HCT116 (cell line): ENCODE measurements around the gene FAR2. TPM values are rescaled to one million over a fixed set of nuclear protein-coding genes. Genes with fewer than 3 reads are reported as not detected.

Source experiments
- ATAC-seq: fragments of 200-7000 bp; cut with Tn5 transposase; 2 replicates; pipeline ENCODE4 v1.9.1; 2020; ENCODE audit warnings: mild to moderate bottlenecking, moderate library complexity
- BruUV-seq: library from RNA; stranded (reverse); fragments of 400-500 nt; replicated peaks from 2 replicates; lab custom pipeline; 2021; lab: Mats Ljungman, UMichigan
- CTCF ChIA-PET: fragments of 300-600 bp; sonication (Branson Sonifier 250); formaldehyde crosslinking; loops from one replicate; lab custom pipeline; 2021; ENCODE audit warnings: antibody characterized with exemption; lab: Charles Lee
- POLR2A ChIA-PET: fragments of 300-600, 350-600 bp; sonication (Branson Sonifier 250); formaldehyde crosslinking; loops from one replicate; lab custom pipeline; 2021; ENCODE audit warnings: antibody characterized with exemption; lab: Charles Lee
- RAD21 ChIA-PET, 2 experiments: fragments of 300-600 bp; sonication (Branson Sonifier 250); formaldehyde crosslinking; loops; one replicate each; lab custom pipeline; 2023; ENCODE audit warnings: low total read pairs in 2 of 2; ENCODE audit not compliant: uncharacterized antibody in 2 of 2, unreplicated experiment in 2 of 2, low non-redundant PET in 1 of 2; lab: Charles Lee
- DNase-seq: peaks from one replicate; pipeline ENCODE4 v3.0.0-alpha.2; 2010; ENCODE audit warnings: low read depth, low spot score
- H2AFZ ChIP-seq: fragments of 200-600 bp; shearing (Covaris generic), sonication (generic); 2 replicates; pipeline ENCODE4 v1.6.1; 2017; ENCODE audit warnings: low read depth, mixed run types, mixed read lengths, antibody characterized with exemption, low read length; ENCODE audit not compliant: poor library complexity, severe bottlenecking
- H3K27ac ChIP-seq: 2 replicates; pipeline ENCODE4 v1.5.1; 2012; ENCODE audit warnings: low read depth, low read length
- H3K27me3 ChIP-seq: fragments of 200-600 bp; sonication (generic); 2 replicates; pipeline ENCODE4 v1.6.1; 2016; ENCODE audit warnings: mixed run types, low read length, mixed read lengths; ENCODE audit not compliant: insufficient read depth
- H3K36me3 ChIP-seq, 2 experiments: fragments of 200-500 bp in 1 of 2; fragments of 200-600 bp in 1 of 2; sonication (Bioruptor generic) in 1 of 2; sonication (generic) in 1 of 2; 2 replicates each; pipeline versions ENCODE4 v1.5.1 to v1.6.1; 2014 to 2016; ENCODE audit warnings: low read length in 2 of 2, inconsistent platforms in 1 of 2, mixed read lengths in 1 of 2, mixed run types in 1 of 2; ENCODE audit not compliant: insufficient read depth in 2 of 2, control insufficient read depth in 1 of 2
- H3K4me1 ChIP-seq, 2 experiments: fragments of 200-600 bp in 1 of 2; sonication (generic) in 1 of 2; 2 replicates each; pipeline versions ENCODE4 v1.5.1 to v1.6.1; 2012 to 2017; ENCODE audit warnings: low read length in 2 of 2, inconsistent platforms in 1 of 2, mild to moderate bottlenecking in 1 of 2, mixed read lengths in 1 of 2, mixed run types in 1 of 2, moderate library complexity in 1 of 2; ENCODE audit not compliant: insufficient read depth in 2 of 2, control insufficient read depth in 1 of 2
- H3K4me2 ChIP-seq: fragments of 200-600 bp; sonication (generic); 2 replicates; pipeline ENCODE4 v1.6.1; 2017; ENCODE audit warnings: mixed run types, low read length, mixed read lengths
- H3K4me3 ChIP-seq, 2 experiments: fragments of 200-600 bp in 1 of 2; sonication (generic) in 1 of 2; replicated peaks in 1 of 2; 2 replicates each; pipeline ENCODE4 v1.5.1; 2011 to 2016; ENCODE audit warnings: low read length in 2 of 2, control low read depth in 1 of 2, low read depth in 1 of 2, mild to moderate bottlenecking in 1 of 2, mixed read lengths in 1 of 2, mixed run types in 1 of 2
- H3K79me2 ChIP-seq: fragments of 200-600 bp; sonication (generic); 2 replicates; pipeline ENCODE4 v1.6.1; 2017; ENCODE audit warnings: mild to moderate bottlenecking, mixed run types, low read length, moderate library complexity, mixed read lengths; ENCODE audit not compliant: insufficient read depth
- H3K9ac ChIP-seq: fragments of 200-600 bp; sonication (generic); 2 replicates; pipeline ENCODE4 v1.6.1; 2016; ENCODE audit warnings: low read length, mixed read lengths
- H3K9me2 ChIP-seq: fragments of 200-600 bp; sonication (generic), shearing (Covaris generic); 2 replicates; pipeline ENCODE4 v1.6.1; 2017; ENCODE audit warnings: mixed run types, mild to moderate bottlenecking, moderate library complexity; ENCODE audit not compliant: insufficient read depth
- H3K9me3 ChIP-seq, 2 experiments: fragments of 200-500 bp in 1 of 2; fragments of 200-600 bp in 1 of 2; sonication (Bioruptor generic) in 1 of 2; sonication (generic) in 1 of 2; 2 replicates each; pipeline ENCODE4 v1.6.1; 2014 to 2017; ENCODE audit warnings: low read length in 2 of 2, mixed read lengths in 2 of 2, inconsistent platforms in 1 of 2, low read depth in 1 of 2, mild to moderate bottlenecking in 1 of 2, mixed run types in 1 of 2, moderate library complexity in 1 of 2; ENCODE audit not compliant: control insufficient read depth in 1 of 2, insufficient read depth in 1 of 2
- H4K20me1 ChIP-seq: fragments of 200-600 bp; sonication (generic), shearing (Covaris generic); 2 replicates; pipeline ENCODE4 v1.6.1; 2017; ENCODE audit warnings: mixed run types, mild to moderate bottlenecking, moderate library complexity; ENCODE audit not compliant: insufficient read depth
- FOSL1 ChIP-seq: IDR thresholded peaks from 2 replicates; pipeline ENCODE4 v1.6.1; 2012; ENCODE audit warnings: low read depth
- JUND ChIP-seq: IDR thresholded peaks from 2 replicates; pipeline ENCODE4 v1.6.1; 2012
- POLR2AphosphoS5 ChIP-seq: IDR thresholded peaks from 2 replicates; pipeline ENCODE4 v1.6.1; 2011; ENCODE audit warnings: mild to moderate bottlenecking, low read depth, low read length, moderate library complexity
- YY1 ChIP-seq: IDR thresholded peaks from 2 replicates; pipeline ENCODE4 v1.6.1; 2011; ENCODE audit warnings: low read length, low read depth, moderate library complexity, mild to moderate bottlenecking; ENCODE audit not compliant: insufficient replicate concordance; ENCODE audit errors: extremely low read depth
- ZFX ChIP-seq: fragments of 450-650 bp; IDR thresholded peaks from 2 replicates; pipeline ENCODE4 v1.6.1; 2017
- ZNF274 ChIP-seq: fragments of 200-500 bp; sonication (Bioruptor generic); IDR thresholded peaks from 2 replicates; pipeline ENCODE4 v1.6.1; 2014; ENCODE audit warnings: mild to moderate bottlenecking, low read depth, low read length, inconsistent platforms
- intact Hi-C: fragments of 100-400 bp; cut with micrococcal nuclease; formaldehyde crosslinking; loops from 2 replicates; pipeline ENCODE4 v1.10.0; 2022
- total RNA-seq: library from RNA; stranded (reverse); gene quantifications from one replicate; pipeline ENCODE4 v1.2.1, GENCODE V29; 2021; ENCODE audit not compliant: unreplicated experiment

The FAR2 gene
- total RNA-seq, 1 experiment from 2014 or later: 9.7 TPM

- Histone ChIP-seq H3K79me2 (no peaks in the 10 kb centered on the region), H3K9ac (peak overlapping the region; percentile 40), H2AFZ (no peak overlapping the region), H3K4me1 (peaks cover 0 to 12% of the 10 kb centered on the region in 2 experiments; a peak in 1 of 4 replicates), H3K4me3 (peak overlapping the region; percentile 38 to 54), H3K4me2 (peak overlapping the region; percentile 76), H4K20me1 (no peaks in the 10 kb centered on the region), H3K27me3 (no peaks in the 10 kb centered on the region), H3K27ac (0 out of 2 replicates have a peak overlapping the region, but pooled peaks have one; percentile 13), H3K36me3 (no peaks in the 10 kb centered on the region), H3K9me2 (no peaks in the 10 kb centered on the region), H3K9me3 (no peaks in the 10 kb centered on the region)
- ChIA-PET POLR2A (no interaction called here), RAD21 (no interaction called here), CTCF (no interaction called here)
- intact Hi-C loops: no loop called here
- TF ChIP-seq POLR2AphosphoS5 (peak; percentile 59), YY1 (no peak), FOSL1 (no peak)
- DNase-seq (peak; percentile 68), ATAC-seq (peak; percentile 99)
- no TSS peak for BruUV-seq
Observed at GRCh38 chr12:29220632-29221336, 71.7 kb downstream of the FAR2 start.

- Histone ChIP-seq H3K9ac (no peak overlapping the region), H3K36me3 (no peaks in the 10 kb centered on the region), H3K27me3 (no peaks in the 10 kb centered on the region), H3K4me3 (no peak overlapping the region), H3K9me2 (no peaks in the 10 kb centered on the region), H3K4me1 (peaks cover 0 to 12% of the 10 kb centered on the region in 2 experiments; a peak in 1 of 4 replicates), H3K79me2 (no peaks in the 10 kb centered on the region), H3K9me3 (no peaks in the 10 kb centered on the region), H2AFZ (no peak overlapping the region), H4K20me1 (no peaks in the 10 kb centered on the region), H3K27ac (no peak overlapping the region), H3K4me2 (no peak overlapping the region)
- ChIA-PET POLR2A (no interaction called here), CTCF (no interaction called here), RAD21 (no interaction called here)
- DNase-seq (no peak), ATAC-seq (no peak)
- BruUV-seq: no TSS peak
- intact Hi-C loops: no loop called here
- TF ChIP-seq ZFX (no peak), JUND (no peak), ZNF274 (no peak)
Observed at GRCh38 chr12:29222200-29222599, 73.1 kb downstream of the FAR2 start.
